Measurements from ENCODE around the gene CCL13.

CCL13 gene

DNA sequence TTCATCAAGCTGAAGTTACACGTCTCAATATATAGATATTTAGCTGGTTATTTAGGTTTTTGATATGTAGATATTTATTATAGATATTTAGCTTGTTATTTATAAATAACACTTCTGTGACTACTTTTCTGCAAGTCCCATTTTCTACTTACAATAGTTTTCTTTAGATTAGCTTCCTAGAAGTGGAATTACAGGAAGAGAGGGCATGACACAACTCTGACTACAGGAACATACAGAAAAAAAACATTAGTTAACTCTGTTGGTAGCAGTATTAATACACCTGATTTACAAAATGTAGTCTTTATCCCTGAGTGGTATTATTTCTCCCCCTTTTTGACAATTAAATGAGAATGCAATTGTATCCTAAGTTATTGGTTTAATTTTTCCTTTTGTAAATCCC, 28.0 kb downstream of the CCL13 start:
- Mint-ChIP-seq H3K27me3 (peaks cover 10% of the 10 kb centered on the region), H3K27ac (no peak overlapping the region), H3K4me1 (peaks cover 14% of the 10 kb centered on the region), H3K36me3 (no peaks in the 10 kb centered on the region), H3K4me3 (no peak overlapping the region), H3K9me3 (no peaks in the 10 kb centered on the region)
- DNase-seq (ENCODE audit: low spot score in 2 of 2) (no peak), ATAC-seq (ENCODE audit: low read depth) (no peak)

DNA sequence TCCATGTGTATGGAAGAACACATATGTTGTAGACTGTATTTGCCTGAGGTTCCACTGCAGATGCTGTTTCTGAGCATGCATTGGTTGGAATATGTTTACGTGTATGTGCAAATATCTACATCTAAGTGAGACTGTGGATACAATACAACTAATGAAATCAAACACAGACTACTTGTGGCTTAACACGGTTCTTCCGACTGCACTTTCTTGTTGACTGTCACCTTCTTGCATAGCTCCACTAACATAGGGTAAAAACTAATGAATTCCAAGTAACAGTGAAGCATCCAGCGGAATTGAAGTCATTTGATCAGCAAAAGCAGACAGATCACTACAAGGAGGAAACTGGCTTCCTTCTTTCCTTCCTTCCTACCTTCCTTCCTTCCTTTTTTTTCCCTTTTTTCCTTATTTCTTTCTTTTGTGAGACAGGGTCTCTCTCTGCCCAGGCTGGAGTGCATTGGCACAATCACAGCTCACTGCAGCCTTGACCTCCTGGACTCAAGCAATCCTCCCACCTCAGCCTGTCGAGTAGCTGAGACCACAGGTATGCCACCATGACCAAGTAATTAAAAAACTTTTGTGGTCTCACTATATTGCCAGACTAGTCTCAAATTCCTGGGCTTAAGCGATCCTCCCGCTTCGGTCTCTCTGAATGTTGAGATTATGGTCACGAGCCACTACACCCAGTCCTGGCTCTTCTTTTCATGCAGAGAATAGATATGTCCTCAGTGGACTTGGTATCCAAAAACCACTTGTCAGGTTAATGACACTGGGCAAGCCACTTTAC, 28.7 kb downstream of the CCL13 start:
- Mint-ChIP-seq H3K27me3 (peaks cover 11% of the 10 kb centered on the region), H3K4me3 (no peak overlapping the region), H3K4me1 (peaks cover 13% of the 10 kb centered on the region), H3K36me3 (no peaks in the 10 kb centered on the region), H3K9me3 (no peaks in the 10 kb centered on the region), H3K27ac (no peak overlapping the region)
- no peak for DNase-seq (ENCODE audit: low spot score in 2 of 2)
- no peak for ATAC-seq (ENCODE audit: low read depth)

DNA sequence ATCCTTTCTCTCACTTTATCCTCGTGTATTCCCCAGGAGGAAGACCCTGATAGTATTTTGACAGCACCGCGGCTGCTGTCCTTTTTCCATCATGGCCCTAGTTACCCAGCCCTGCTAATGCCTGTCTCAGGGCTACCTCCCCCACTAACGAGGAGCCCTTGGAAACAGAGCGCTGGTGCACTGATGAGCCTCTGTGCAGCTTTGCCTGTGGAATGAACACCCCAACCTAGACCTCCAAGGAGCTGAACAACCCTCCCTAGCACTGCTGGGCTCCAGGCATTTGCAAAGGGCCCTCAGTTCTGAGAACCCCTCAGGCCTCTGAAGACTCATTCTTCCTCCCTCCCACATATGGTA, 30.0 kb downstream of the CCL13 start:
- no peak overlapping the region for H3K27ac Mint-ChIP-seq
- H3K27me3 Mint-ChIP-seq, result peaks cover 10% of the 10 kb centered on the region
- H3K9me3 Mint-ChIP-seq, result no peaks in the 10 kb centered on the region
- peaks cover 17% of the 10 kb centered on the region for H3K4me1 Mint-ChIP-seq
- no peak for DNase-seq (ENCODE audit: low spot score in 2 of 2)
- no peak overlapping the region for H3K4me3 Mint-ChIP-seq
- H3K36me3 Mint-ChIP-seq, result no peaks in the 10 kb centered on the region
- ATAC-seq (ENCODE audit: low read depth), result no peak

DNA sequence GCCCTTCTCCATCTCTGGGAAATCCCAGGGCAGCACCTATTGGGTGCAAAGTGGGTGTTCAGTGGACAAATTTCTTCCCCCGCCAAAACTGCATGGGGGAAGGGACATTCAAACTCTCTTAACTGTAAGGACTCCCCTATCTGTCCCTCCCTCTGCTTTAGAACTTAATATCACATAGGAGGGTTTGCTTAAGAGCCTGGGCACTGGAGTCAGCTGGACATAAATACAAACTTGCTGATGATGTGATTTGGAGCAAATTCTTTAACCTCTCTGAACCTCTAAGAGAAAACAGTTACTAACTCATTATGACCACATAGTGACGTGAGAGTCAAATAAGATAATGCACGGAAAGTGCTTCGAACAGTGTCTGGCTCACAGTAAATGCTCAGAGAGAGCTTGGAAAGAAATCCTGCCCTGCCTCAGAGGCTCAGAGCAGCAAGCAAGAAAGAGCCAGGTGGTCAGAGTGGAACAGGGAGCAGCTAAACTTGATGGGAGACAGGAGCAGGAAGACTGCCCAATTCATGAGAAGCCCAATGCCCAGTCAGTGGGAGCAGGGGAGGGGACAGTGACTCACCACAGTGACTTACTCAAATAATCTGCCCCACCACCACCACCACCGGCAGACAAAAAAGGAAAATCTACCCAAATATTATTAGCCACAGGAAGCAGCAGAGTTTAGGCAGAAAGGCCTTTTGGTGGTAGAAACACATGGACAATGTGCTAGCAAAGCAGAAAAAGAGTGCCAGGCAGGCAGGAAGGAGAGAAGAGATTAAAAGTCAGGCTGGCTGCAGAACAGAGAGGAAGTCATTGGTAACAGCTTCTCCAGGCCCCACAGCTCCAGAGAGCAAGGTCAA, 30.6 kb downstream of the CCL13 start:
- H3K27ac Mint-ChIP-seq, result no peak overlapping the region
- no peak overlapping the region for H3K4me3 Mint-ChIP-seq
- no peak for DNase-seq (ENCODE audit: low spot score in 2 of 2)
- peaks cover 7% of the 10 kb centered on the region for H3K27me3 Mint-ChIP-seq
- no peaks in the 10 kb centered on the region for H3K9me3 Mint-ChIP-seq
- no peak for ATAC-seq (ENCODE audit: low read depth)
- no peaks in the 10 kb centered on the region for H3K36me3 Mint-ChIP-seq
- peaks cover 16% of the 10 kb centered on the region for H3K4me1 Mint-ChIP-seq

DNA sequence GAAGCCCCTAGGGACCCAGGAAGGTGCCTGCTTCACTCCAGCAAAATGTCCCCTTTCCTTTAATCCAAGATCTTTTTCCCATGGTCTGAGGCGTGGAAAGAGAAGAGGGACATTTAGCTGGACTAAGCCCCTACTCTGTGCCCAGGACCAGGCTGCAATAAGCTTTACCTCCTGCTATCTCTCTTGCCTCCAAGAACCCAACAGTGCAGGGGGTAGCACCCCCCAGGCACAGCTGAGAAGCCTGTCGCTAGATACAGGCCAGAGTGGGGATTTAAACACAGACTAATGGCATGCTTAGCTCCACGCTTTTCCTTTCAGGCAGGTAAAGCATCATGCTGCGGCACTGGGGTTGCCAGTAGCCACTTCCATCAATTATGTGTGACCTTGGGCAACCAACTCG, 31.3 kb downstream of the CCL13 start:
- ATAC-seq (ENCODE audit: low read depth) (no peak), DNase-seq (ENCODE audit: low spot score in 2 of 2) (no peak)
- H3K4me3 Mint-ChIP-seq, result no peak overlapping the region
- H3K9me3 Mint-ChIP-seq, result no peaks in the 10 kb centered on the region
- peaks cover 14% of the 10 kb centered on the region for H3K4me1 Mint-ChIP-seq
- no peaks in the 10 kb centered on the region for H3K36me3 Mint-ChIP-seq
- no peak overlapping the region for H3K27ac Mint-ChIP-seq
- H3K27me3 Mint-ChIP-seq, result peaks cover 6% of the 10 kb centered on the region

DNA sequence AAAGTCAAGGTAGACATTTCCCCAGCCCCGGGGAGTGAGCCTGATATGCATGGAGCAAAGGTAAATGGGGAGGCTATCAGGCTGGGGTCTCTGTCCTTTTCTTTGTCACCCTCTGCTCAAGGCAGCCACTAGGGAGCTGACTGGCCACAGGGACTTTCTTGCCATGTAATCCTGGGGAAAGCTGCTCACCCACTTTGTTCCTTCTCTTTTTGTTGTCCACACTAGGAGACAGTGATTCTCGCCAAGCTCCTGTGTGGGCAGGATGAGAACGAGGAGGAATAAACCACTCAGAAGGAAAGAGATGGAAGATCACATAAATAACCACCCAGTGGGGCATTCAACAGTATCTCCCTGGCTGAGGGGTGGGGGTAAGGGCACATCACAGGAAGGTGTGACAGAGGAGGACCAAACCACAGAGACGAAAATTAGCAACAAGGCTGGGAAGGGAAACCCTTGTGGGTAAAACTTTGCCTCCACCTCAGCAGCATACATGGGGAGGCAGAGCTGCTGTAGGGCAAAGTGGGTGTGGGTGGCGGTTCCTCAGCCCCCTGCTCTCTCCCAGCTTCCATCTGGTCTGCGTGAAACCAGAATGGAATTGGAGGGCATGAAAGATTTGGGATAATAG, 33.0 kb downstream of the CCL13 start:
- Mint-ChIP-seq H3K4me3 (no peak overlapping the region), H3K36me3 (no peaks in the 10 kb centered on the region), H3K9me3 (no peaks in the 10 kb centered on the region), H3K27ac (no peak overlapping the region), H3K27me3 (peaks cover 9% of the 10 kb centered on the region), H3K4me1 (peaks cover 12% of the 10 kb centered on the region)
- ATAC-seq (ENCODE audit: low read depth) (no peak), DNase-seq (ENCODE audit: low spot score in 2 of 2) (no peak)

DNA sequence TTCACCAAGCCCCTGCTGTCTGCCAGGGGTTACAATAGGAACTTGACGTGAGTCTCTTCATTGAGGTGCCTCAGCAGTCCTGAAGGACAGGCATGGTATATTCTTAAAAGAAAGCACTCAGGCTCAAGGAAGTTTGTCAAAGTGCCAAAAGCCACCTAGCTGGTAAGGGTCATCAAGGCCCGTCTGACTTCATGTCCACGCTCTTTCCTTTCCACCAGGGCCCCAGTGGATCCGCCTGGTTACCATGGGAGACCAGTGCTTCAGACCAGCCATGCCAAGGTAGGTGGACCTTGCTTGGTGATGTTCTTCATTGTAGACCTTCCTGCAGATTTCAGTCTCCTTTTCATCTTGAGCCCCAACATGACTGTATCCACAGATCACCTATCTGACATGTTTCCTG, 34.4 kb downstream of the CCL13 start:
- DNase-seq (ENCODE audit: low spot score in 2 of 2) (no peak), ATAC-seq (ENCODE audit: low read depth) (no peak)
- Mint-ChIP-seq H3K4me1 (peaks cover 12% of the 10 kb centered on the region), H3K4me3 (no peak overlapping the region), H3K27ac (no peak overlapping the region), H3K27me3 (peaks cover 9% of the 10 kb centered on the region), H3K9me3 (no peaks in the 10 kb centered on the region), H3K36me3 (no peaks in the 10 kb centered on the region)

DNA sequence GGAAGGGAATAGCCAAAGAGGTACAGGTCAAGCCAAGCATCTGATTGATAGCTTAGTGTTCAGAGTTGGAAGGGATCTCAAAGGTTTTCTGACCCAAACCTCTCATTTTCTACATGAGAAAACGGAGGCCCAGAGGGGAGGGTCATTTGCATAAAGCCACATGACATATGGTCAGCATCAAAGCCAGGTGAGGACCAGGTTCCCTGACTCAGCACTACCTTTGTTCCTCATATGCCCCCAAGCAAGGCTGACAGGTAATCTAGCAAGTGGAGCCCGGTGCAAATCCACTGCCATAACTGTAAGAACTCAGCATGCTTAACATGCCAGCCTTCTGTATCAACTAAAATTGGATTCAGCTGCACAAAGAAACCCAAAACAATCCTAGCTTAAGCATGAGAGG, 35.0 kb downstream of the CCL13 start:
- no peak for ATAC-seq (ENCODE audit: low read depth)
- Mint-ChIP-seq H3K27ac (no peak overlapping the region), H3K4me1 (peaks cover 12% of the 10 kb centered on the region), H3K4me3 (no peak overlapping the region), H3K36me3 (no peaks in the 10 kb centered on the region), H3K27me3 (peaks cover 9% of the 10 kb centered on the region), H3K9me3 (no peaks in the 10 kb centered on the region)
- DNase-seq (ENCODE audit: low spot score in 2 of 2), result no peak

DNA sequence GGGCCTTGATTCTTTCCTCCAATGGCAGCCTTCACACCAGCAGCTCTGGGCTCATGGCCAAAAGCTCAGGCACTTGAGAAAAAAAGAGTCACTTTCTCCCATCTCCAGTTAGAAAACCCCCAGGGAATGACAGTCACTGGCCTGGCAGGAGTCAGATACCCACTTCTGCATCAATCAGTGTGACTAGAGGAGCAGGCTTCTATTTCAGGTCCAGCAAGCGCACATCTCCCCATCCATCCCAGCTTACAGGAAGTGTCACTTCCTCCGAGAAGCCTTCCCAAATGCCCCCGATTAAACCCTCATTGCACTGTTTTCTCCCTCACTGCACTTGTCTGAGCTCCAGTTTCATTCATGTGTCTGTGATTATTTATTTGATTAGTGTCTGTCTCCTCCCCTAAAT, 37.1 kb downstream of the CCL13 start:
- Mint-ChIP-seq H3K9me3 (no peaks in the 10 kb centered on the region), H3K4me3 (no peak overlapping the region), H3K36me3 (no peaks in the 10 kb centered on the region), H3K4me1 (peaks cover 15% of the 10 kb centered on the region), H3K27ac (no peak overlapping the region), H3K27me3 (peaks cover 9% of the 10 kb centered on the region)
- DNase-seq (ENCODE audit: low spot score in 2 of 2) (no peak), ATAC-seq (ENCODE audit: low read depth) (no peak)

DNA sequence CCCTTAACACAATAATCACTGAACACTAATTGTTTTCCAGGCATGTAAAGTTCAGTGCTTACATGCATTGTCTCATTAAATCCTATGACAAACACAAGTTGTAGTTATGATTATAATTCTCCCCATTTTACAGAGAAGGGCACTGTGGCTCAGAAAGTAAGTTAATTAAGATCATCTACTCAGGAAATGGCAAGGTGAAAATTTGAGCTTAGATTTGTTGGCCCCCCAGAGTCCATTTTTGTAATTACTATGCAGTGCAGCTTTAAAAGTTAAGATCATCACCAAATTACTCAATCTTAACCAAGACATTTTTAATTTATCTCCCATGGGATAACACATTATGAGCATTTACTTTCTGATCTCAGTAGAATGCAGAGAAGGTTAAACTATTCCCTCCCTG, 41.0 kb downstream of the CCL13 start:
- Mint-ChIP-seq H3K36me3 (no peaks in the 10 kb centered on the region), H3K4me1 (peaks cover 30% of the 10 kb centered on the region), H3K9me3 (no peaks in the 10 kb centered on the region), H3K4me3 (no peak overlapping the region), H3K27me3 (peaks cover 6% of the 10 kb centered on the region), H3K27ac (no peak overlapping the region)
- ATAC-seq (ENCODE audit: low read depth) (no peak), DNase-seq (ENCODE audit: low spot score in 2 of 2) (no peak)

DNA sequence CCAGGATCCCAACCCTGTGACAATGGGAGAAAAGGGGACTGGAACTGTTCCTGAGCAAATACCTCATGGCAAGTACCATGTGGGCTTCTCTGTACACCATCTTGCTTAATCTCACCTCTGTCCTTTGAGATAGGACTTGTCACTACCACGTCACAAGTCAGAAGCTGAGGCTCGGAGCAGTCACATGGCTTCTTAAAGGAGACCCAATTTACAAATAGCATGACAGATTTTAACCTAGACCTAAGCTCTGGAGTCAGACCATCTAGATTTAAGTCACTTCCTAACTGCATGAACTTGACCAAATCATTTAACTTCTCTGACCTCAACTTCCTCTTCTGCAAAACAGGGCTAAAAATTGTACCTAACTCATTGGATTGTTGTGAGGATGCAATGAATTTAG, 42.7 kb downstream of the CCL13 start:
- Mint-ChIP-seq H3K36me3 (no peaks in the 10 kb centered on the region), H3K27ac (no peak overlapping the region), H3K4me1 (peaks cover 30% of the 10 kb centered on the region), H3K9me3 (no peaks in the 10 kb centered on the region), H3K27me3 (peaks cover 3% of the 10 kb centered on the region), H3K4me3 (no peak overlapping the region)
- DNase-seq (ENCODE audit: low spot score in 2 of 2) (no peak), ATAC-seq (ENCODE audit: low read depth) (peak; percentile 91)

DNA sequence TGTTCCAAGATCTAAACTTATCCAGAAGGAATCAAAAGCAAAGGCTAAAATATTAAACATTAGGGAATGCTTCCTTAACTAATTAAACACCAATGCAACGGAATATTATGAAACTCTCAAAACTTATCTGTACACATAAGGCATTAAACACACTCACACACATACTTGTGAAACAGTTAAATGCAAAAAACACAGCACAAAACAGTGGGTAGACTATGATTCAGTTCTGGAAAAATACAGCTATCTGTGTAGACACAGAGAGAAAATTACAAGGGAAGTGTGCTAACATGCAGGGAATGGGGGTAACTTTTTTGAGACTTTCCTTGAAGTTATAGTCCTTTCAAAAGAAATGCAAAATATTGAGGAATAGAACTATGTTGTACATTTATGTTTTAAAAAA, 43.4 kb downstream of the CCL13 start:
- Mint-ChIP-seq H3K36me3 (no peaks in the 10 kb centered on the region), H3K27ac (no peak overlapping the region), H3K27me3 (peaks cover 3% of the 10 kb centered on the region), H3K4me3 (no peak overlapping the region), H3K4me1 (peaks cover 30% of the 10 kb centered on the region), H3K9me3 (no peaks in the 10 kb centered on the region)
- ATAC-seq (ENCODE audit: low read depth) (no peak), DNase-seq (ENCODE audit: low spot score in 2 of 2) (no peak)

DNA sequence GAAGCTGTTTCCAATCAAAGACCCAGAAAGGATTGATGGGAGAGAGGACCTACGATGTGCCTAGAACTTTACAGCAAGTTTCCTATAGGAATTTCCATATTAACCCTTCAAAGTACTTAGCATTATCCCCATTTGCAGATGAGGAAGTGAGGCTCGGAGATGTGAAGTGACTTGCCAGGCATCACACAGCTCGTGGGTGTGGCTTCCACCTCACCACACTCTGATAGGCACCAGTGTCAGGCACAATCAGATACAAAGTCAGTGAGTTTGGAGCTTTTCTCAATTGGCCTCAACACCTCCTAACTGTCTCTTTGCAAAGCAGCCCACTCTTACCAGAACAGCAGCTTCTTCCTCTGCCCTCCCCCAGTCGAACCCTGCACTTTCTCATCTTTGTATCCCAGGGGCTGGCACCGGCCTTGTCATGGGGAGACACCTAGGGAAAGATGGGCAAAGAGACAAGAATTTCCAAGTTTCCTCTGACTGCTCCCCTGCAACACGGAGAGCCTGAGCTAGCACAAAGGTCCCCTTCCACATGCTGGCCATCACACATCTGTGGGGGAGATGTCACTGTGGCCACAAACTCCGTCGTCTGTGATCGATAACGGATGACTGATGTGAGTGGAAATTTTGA, 44.1 kb downstream of the CCL13 start:
- H3K36me3 Mint-ChIP-seq, result no peaks in the 10 kb centered on the region
- H3K27ac Mint-ChIP-seq, result no peak overlapping the region
- DNase-seq (ENCODE audit: low spot score in 2 of 2) (no peak), ATAC-seq (ENCODE audit: low read depth) (no peak)
- peaks cover 30% of the 10 kb centered on the region for H3K4me1 Mint-ChIP-seq
- H3K27me3 Mint-ChIP-seq, result peaks cover under 1% of the 10 kb centered on the region
- H3K4me3 Mint-ChIP-seq, result no peak overlapping the region
- H3K9me3 Mint-ChIP-seq, result no peaks in the 10 kb centered on the region

DNA sequence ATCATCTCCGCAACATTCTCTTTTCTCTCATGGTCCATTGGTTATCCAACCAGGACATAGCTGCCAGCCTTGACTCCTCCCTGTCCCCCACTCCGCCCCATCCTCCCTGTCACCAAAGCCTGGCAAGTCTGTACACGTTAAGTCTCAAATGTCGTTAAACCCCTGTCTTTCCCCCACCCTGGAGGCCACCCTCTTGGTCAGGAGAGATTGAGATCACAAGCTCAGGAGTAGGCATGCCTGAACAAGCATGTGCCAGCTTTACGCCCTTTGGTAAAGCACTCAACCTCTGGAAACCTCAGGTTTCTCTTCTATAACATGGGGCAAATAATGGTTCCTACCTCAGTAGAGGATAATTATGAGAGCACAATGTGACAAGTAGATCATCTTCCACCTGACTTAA, 44.9 kb downstream of the CCL13 start:
- Mint-ChIP-seq H3K27me3 (no peaks in the 10 kb centered on the region), H3K9me3 (no peaks in the 10 kb centered on the region), H3K36me3 (no peaks in the 10 kb centered on the region), H3K4me1 (peaks cover 30% of the 10 kb centered on the region), H3K27ac (no peak overlapping the region), H3K4me3 (no peak overlapping the region)
- ATAC-seq (ENCODE audit: low read depth) (no peak), DNase-seq (ENCODE audit: low spot score in 2 of 2) (no peak)

Data from memory B cell (primary cell).